Fibroblast of the aortic adventitia (primary cell): ENCODE data around the gene DZIP1. TPM values are rescaled to one million over a fixed set of nuclear protein-coding genes. Genes with fewer than 3 reads are reported as not detected.
A peak's percentile ranks its signal among the peaks of the same experiment; 100 is the strongest.
"Not testable (repeated sequence)": the region's sequence is repeated elsewhere in the genome, so short reads cannot be mapped to it uniquely, and the experiment has no call there.

Experiments
- DNase-seq: peaks from one replicate; pipeline ENCODE4 v3.0.0-alpha.2; 2010; ENCODE audit warnings: low read depth
- H3K4me3 ChIP-seq: 2 replicates; pipeline ENCODE4 v1.5.1; 2011; ENCODE audit warnings: low read depth, mild to moderate bottlenecking, control low read depth, low read length, moderate library complexity
- total RNA-seq: library from RNA; depleted of rRNA; stranded (reverse); fragments of >200 nt; gene quantifications from 2 replicates; pipeline ENCODE4 v1.2.3, GENCODE V29; 2012; ENCODE audit warnings: low replicate concordance
- TF ChIP-seq, protein P1 (sequence below): IDR thresholded peaks from 2 replicates; pipeline ENCODE4 v1.5.1; 2011; ENCODE audit warnings: mild to moderate bottlenecking, low read length, control low read depth, inconsistent platforms; ENCODE audit not compliant: insufficient read depth

The DZIP1 gene
- total RNA-seq, 1 donor, result 37.3 TPM

DNA sequence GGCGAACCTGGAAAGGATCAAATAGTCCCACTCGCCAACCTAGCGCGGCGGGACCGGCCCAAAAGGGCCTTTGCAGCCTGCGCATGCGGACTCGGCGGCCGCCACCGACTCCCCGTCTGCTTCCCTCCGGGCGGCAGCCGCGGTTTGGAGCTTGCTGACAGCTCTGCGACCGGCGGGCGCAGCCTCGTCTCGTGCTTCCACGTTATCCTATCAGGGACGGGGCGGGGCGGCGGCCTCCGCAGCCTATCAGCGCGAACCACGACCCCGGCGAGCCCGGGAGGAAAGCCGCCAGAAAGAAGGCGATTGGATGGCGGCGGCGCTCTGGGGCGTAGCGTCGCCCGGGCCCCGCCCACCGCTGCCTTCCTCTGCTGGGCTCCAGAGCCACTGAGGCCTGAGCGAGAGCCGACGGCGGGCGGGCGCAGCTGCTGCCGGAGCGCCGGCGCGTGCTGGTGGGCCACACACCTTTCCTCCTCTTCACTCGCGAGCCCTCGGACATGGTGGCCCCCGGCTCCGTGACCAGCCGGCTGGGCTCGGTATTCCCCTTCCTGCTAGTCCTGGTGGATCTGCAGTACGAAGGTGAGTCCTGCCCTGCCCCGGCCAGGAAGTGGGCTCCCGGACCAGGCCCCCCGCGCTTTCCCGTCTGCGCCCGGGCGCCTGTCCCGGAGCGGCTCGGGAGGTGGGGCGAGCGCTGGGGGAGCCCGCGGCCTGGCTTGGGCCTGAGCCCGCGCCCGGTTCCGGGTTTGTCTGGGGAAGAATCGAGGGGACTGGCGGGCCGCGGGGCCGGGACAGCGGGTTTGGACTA, 32.5 kb upstream of the DZIP1 start, which contains the start of gene DNAJC3:
Gene DNAJC3 (plus strand): TSS at position 378 of the 802 bp plus-strand sequence. CDS start 117 bp downstream, at position 495.
- TF ChIP-seq, protein P1, sequence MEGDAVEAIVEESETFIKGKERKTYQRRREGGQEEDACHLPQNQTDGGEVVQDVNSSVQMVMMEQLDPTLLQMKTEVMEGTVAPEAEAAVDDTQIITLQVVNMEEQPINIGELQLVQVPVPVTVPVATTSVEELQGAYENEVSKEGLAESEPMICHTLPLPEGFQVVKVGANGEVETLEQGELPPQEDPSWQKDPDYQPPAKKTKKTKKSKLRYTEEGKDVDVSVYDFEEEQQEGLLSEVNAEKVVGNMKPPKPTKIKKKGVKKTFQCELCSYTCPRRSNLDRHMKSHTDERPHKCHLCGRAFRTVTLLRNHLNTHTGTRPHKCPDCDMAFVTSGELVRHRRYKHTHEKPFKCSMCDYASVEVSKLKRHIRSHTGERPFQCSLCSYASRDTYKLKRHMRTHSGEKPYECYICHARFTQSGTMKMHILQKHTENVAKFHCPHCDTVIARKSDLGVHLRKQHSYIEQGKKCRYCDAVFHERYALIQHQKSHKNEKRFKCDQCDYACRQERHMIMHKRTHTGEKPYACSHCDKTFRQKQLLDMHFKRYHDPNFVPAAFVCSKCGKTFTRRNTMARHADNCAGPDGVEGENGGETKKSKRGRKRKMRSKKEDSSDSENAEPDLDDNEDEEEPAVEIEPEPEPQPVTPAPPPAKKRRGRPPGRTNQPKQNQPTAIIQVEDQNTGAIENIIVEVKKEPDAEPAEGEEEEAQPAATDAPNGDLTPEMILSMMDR, result no peak
- peak; percentile 96 for DNase-seq
- peak within 1 kb of the TSS; percentile 97 for H3K4me3 ChIP-seq

DNA sequence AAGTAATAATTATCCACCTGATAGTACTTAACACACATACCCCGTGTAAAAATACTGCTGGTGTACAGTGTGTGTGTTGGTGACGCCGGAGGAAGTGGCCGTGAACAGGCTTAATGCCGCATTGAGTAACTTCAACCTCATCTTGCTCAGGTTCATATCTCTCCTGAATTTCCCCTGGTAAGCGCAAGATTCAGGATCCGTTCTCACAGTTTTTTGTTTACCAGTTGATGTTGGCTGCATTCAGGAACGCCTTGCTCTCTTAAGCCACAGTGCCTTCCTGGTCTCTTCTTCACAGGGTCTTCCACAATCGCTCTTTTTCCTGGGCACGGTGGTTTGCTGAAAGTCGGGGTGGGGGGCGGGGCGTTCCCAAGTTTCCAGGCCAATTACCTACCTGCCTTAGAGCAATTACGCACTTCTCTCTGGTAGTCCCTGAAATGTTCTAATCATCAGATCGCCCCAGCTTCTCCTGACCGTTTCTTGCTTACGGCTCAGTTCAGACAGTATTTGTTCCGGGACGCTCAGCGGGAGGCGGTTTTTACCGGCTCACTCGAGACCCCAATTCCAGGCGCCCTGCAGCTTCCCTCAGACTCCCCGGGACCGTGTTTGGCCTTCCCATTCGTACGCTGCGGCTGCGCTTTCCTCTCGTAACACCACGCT, 31.7 kb upstream of the DZIP1 start:
- H3K4me3 ChIP-seq, result peak overlapping the region; percentile 93
- DNase-seq, result peak; percentile 43
- TF ChIP-seq, protein P1, result no peak

DNA sequence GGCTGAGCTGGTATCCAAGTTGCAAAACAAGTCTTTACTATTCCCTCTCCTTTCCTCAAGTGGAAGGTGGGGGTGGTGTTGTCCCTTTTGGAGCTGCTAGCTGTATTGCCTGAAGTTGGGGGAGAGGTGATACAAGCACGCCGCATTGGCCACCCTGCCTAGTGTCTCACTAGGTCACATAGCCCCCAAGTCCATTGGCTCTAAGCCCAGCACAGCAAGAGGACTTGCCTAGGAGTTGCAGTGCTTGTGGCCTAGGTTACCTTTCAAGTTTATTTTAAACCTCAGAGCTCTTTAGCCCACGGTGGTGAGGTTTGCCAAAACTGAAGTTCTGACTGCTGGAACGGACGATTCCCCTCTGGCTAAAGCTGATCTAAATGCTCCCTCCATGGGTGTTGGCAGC, 27.1 kb upstream of the DZIP1 start:
- TF ChIP-seq, protein P1, result no peak
- DNase-seq, result no peak
- no peak overlapping the region for H3K4me3 ChIP-seq

DNA sequence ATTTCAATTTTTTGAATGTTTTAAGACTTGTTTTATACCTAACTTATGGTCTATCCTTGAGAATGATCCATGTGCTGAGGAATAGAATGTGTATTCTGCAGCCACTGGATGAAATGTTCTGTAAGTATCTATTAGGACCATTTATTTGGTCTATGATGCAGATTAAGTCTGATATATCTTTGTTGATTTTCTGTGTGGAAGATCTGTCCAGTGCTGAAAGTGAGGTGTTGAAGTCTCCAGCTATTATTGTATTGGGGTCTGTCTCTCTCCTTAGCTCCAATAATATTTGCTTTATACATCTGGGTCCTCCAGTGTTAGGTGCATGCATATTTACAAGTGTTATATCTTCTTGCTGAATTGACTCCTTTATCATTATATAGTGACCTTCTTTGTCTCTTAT, 22.7 kb upstream of the DZIP1 start:
- DNase-seq, result not testable (repeated sequence)

DNA sequence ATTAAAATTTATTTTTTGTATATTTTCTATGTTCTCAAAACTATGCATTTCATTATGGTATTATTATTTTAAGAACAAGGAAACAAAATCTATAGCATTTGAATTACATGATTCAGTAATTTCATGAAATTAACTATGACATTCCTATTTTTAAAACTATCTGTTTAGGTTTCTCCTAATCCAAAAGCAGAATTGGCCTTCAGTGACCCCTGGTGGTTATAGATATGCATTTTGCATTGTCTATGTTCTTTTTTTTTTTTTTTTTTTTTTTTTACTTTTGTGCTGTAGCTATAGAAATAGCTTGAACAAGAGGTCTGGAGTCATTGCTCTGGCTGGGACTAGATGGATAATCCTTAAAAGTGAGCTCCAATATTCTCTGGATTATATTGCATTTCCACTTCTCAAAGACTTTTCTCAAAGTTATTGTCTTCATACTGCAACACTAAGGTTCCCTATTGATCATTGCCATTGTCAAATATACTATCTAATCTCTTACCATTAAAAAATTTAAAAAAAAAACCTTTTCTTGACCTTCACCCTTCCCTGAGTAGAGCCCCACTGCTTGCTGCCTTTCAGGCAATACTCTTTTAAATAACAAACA, 16.6 kb upstream of the DZIP1 start:
- TF ChIP-seq, protein P1, result peak; percentile 66
- peak; percentile 76 for DNase-seq
- H3K4me3 ChIP-seq, result no peak overlapping the region

More for the DNA sequence above, 22.7 kb upstream of the DZIP1 start:
- not testable (repeated sequence) for H3K4me3 ChIP-seq

DNA sequence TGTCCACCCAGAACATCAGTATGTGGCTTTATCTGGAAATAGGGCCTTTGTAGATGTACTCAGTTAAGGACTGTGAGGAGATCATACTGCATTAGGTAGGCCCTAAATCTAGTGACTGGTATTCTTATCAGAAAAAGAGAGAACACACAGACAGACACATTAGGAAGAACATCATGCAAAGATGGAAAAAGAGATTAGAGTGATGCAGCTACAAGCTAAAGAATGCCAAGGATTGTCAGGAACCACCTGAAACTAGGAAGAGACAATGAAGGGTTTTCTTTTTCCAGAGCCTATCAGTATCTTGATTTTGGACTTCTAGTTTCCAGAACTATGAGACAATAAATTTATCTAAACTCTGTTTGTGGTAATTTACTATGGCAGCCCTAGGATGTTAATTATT, 15.0 kb upstream of the DZIP1 start:
- TF ChIP-seq, protein P1, result no peak
- DNase-seq, result no peak
- H3K4me3 ChIP-seq, result no peak overlapping the region
